ENCODE measurements around the gene AUTS2.

AUTS2 gene

DNA sequence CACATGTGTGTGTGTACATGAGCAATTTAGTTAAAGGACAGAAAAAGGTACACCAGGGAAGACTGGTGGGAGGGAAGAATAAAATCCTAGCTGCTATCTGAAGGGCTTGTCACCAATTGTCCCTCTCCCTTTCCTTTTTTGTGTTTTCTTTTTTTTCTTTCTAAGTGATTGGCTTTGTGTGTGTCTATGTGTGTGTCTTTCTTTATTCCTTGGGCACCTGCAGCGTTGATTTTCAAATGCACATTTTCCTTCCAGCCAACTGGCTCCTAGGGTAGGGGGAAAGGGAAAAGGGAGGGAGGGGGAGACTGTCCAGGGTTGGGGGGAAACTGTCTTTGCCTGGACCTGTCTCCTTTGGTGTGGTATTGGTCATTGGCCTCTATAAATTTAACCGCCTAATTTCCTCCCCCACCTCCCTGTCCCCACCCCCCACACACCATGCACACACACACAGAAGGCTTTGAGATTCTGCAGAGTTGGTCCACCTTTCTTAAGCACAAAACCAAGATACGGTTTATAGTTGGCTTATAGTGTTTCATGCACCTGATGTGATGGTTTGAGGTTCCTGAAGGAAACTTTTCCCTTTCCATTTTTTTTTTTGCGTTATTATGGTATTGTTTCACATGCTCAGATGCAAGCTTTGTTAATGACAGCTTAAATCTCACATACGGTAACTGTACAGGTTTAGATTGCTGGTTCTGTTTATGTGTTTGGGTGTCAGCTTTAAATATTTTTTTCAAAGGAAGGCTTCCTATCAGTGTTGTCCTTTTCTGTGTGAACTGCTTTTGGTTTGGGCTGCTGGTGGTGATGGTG lies 2.6 kb downstream of the AUTS2 start:
- DNase-seq = no peak

DNA sequence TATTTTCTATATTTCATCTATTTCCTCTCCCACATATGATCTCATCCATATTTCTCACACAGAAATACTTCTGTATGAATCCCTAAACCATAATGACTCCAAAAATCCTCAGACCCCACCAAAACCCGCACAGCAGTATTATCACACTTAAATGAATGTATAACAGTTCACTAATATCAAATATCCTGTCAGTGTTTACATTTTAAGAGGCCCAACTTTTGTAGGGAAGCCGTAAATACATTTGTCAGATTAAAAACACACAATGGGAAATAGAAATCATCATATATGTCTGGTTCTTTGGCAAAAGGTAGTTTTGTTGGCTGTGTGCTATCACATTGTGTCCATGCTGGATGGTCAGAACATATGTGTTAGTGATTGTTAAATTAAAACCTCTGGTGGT lies 4.2 kb downstream of the AUTS2 start:
- DNase-seq = no peak

DNA sequence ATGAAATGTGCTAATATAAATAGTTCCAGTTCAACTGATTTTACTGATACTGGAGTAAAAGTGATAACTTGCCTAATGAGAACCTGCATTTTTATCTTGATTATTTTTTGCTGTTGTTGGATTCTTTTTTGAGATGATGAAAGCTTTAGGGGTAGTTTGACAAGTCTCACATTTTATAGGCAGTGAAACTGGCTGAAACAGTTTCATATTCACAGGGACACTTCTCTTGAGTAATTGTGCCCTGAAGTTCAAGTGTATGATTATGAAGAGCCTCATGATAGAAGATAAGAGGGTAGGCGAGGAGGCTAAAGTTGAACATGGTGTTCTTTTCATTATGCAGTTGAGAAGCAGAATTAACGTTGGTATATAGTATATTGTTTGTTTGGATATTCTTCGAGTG lies 5.1 kb downstream of the AUTS2 start:
- DNase-seq = no peak

DNA sequence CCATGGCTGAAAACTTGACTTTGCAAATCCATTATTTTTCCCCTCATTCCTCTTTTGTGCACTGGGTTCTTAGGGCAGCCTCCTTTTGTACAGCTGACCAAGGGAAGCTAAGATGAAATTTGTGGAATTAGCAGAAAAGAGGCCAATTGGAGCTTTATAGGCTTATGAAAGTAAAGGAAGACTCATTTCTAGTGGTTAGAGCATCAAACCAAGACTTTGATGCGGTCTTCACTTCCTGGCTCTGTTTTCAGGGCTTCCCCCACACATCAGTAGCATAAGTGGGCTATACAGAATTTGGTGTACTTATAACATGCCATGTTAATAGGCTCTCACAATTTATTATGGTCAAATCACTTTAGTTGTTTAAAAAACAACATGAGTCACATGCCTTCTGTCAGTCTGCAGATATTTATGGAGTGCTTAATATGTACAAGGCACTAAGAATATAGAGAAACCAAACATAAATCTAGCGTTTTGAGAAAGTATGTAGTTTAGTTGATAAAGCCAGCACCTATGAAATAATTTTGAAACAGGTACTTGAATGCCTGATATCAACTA lies 5.7 kb downstream of the AUTS2 start:
- no peak for DNase-seq

DNA sequence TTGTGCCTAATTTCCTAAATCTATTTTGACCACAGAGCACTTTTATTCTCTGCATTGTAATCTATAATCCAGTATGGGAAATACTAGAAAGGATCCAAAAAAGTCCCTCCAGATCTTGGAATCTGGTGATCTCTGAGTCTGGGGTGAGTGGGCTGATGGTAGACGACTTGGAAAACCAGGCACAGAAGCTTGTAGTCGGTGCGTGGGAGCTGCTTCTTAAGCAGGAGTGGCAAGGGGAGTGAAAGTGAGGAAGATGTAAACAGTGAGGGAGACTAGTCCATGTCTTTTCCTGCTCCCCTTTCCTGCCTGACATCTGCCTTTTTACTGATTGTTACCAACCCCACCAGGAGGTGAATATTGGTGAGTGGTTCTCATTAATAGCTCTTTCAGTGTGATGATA lies 6.8 kb downstream of the AUTS2 start:
- no peak for DNase-seq

DNA sequence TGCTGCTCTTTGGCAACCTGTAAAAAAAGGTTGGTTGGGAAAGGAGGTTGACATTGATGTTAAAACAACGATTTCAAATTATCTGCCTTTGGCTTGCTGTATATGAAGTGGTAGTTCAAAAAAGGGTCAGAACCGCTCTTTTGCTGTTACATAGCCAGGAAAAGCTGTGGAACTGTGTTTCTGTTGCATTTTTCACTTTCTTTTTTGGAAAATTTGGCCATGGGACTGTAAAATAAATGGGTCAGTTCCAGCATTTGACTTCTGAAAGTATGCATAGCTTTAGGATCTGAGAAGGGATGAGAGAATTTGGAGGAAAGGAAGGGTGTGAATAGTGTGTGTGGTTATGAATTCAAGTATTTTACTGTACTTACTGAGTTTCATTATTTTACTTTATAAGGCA lies 7.3 kb downstream of the AUTS2 start:
- no peak for DNase-seq

DNA sequence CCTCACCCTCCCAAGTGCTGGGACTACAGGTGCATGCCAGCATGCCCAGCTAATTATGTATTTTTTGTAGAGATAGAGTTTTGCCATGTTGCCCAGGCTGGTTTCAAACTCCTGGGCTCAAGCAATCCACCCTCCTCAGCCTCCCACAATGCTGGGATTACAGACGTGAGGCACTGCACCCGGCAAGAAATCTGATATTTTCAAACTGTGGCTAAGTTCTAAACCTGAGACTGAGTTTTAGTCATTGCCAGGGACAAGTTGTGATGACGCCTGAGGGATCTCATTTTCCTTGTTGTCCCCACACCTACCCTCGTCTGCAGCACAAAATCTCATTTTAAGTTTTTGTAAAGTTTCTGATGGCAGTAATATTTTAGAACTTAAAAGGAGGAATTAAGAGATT lies 9.8 kb downstream of the AUTS2 start:
- no peak for DNase-seq

DNA sequence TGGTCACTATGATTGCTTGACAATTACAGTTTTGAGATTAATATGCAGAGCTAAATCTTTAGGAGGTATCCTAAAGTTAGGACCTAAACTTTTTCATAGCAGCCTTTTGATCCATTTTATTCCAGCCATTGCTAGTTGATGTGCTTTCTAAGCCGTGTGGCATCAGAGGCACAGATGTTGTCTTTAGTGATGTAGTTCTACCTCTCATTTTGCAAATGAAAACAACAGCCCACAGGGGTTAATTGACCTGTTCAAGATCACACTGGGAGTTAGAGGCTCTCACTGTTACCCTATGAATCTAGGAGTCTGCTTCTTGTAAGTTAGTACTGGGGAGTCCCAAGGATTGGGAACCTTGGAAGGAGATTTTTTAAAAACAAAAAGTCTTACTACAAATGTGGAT lies 10.6 kb downstream of the AUTS2 start:
- DNase-seq = no peak

DNA sequence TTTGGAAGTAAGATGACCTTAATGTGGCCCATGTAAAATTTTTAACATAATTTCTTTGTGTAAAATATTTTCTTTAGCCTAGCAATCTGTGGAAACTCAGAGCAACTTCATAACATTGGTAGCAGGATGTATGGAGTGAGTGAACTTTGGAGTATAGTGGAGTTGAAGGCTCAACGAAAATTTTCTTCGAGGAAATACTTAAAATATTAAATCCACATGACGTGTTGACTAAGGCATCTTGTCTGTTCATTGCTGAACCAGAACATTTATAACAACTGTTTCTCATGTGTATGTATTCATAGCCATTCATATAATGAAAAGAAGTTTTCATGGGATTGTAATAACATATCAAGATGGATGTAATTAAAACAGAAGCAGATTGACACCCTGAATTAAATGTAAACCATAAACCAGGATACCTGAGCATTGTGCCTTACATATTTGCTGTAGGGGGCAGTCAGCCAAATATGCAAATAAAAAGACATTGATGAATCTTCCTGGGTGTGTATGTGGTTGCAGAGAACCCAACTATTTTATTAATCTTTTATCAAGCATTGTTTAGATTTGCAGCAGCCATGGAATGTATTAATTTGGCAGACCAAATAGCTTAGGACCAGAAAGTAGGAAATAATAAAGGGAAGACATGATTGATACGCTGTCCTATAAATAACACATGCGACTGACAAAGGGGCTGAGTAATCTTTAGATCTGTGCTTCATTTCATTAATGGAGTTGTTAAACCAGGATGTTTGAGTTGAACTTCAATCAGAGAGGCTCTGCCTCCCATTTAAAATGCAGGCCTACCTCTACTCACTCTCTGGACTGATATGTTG lies 11.5 kb downstream of the AUTS2 start:
- no peak for DNase-seq

DNA sequence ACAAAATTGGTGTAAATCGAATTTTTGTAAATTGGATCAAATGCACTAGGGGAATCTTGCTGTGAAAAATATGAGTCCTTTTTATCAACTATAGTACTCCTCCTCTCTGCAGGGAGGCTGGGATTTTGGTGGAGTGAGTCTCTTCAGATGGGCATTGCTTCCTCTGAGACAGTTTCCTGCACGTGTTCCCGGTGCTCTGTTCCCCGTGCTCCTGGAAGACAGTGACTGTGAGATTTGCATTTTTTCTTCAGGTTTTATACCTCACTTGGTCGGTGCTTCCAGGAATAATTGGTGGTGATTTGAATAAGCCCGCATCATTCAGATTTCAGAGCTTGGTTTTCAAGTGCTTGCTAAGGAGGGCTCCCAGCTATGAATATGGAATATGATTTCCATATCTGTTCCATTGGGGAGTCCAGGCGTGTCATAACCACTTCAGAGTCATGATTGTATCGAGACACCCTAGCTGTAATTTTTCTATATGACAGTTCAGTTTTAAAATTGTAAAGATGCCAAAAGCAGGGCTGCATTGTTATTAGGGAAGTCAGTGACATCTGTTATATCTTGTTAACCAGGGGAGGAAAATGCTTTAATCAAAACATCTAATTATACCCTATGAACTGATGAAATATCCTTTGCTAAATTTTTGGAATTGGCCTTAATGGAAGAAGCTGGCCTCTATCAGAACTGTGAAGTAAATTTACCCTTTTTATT lies 12.3 kb downstream of the AUTS2 start:
- peak; percentile 53 for DNase-seq

DNA sequence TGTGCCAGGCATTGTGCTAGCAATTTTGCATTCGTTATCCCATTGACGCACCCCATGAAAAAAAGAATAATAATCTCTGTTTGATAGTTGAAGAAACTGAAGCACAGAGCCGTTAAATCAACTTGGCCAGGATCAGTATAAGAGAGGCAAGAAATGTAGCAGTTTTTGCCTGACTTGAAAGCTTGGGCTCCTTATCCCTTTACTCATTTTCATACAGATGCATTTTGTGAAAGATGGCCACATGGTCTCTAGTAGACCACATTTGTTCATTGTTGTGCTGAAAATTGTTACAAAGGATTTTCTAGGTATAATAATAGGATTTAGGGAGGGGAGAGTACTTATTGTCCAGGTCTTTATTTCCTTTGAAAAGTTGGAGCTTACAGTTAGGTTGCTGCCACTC lies 14.7 kb downstream of the AUTS2 start:
- DNase-seq = no peak

DNA sequence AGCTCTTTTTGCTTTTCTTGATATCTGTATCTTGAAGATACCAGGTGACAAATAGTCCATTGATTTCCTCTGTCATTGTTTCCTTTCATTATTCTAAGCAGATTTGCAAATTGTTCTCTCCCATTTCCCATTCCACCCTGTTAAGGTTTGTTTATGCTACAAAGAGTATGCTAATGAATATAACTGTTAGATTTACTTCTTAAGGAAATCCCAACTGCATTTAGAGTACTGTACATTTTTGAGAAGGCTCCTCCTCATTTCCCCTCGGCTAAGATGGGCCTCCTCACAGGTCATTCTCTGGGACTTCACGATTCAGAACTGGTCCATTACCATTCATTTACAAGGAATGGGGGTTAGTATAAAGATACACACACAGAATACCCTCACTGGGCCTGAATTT lies 15.6 kb downstream of the AUTS2 start:
- DNase-seq = no peak

DNA sequence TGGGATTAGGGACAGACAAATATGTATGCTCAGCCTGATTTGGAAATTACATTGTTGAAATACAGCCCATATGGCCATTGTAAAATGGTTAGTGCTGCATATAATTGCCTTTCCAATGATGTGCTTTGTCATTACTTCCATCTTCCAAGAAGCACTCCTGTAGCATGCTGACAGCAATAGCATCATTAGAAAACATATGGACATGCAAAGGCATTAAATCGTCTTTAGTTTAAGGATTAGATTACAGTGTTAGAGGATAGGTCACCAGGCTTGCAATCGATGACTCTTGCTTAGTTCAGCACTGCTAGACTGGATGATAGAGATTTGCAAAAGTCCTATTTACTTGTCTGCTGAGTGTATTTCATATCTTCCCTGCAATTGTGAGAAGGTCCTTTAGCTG lies 17.4 kb downstream of the AUTS2 start:
- DNase-seq = no peak

DNA sequence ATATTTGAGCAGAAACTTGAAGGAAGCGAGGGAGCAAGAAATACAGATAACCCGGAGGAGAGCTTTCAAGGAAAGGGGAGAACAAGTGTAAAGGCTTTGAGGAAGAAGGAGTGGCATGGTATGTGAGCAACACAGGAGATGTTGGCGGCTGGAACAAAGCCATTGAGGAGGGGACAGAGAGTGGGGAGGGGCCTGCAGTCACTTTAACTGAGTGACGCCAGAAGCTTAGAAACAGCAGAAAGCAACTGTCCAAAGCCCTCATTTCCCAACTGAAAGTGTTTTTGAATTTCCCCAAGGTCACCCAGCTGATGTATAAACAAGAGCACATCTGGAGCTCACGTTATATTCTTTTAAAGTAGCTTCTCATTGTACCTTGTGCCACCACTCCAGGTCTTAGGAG lies 19.1 kb downstream of the AUTS2 start:
- DNase-seq = no peak

DNA sequence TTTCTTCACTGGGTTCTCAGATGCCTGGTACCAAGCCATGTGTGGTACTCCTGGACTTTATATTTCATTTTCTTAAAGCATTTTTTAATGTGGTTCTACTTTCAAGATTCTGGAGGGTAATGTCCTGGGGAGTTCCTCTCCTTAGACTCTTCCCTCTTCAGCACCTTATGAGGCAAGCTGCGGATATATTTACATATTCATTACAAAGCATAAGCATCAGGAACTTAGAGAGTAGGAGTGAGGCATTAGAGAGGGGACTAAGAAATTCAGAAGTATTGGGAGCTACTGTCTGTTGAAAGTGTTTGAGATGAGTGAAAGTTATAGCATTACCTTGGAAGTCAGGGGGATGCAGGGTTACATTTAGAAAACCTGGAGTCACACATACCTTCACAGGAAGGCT lies 20.8 kb downstream of the AUTS2 start:
- no peak for DNase-seq

DNA sequence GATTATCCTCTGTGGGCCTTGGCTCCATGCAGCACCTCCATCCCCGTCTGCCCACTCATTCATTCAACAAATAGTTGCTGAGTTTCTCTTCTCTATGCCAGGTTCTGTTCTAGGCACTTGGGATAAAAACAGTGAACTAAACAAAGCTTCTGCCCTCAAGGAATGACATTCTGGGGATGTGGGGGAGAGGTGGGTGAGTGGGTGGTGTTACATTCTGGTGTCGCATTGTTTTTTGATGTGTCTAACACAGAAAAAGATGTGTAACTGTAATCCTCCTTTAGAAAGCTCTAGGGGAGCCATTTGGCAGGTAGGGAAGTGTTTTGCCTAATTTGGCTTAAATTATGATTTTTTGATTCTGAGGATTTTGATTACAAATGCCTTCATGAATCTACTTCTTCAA lies 21.4 kb downstream of the AUTS2 start:
- DNase-seq = peak; percentile 31

DNA sequence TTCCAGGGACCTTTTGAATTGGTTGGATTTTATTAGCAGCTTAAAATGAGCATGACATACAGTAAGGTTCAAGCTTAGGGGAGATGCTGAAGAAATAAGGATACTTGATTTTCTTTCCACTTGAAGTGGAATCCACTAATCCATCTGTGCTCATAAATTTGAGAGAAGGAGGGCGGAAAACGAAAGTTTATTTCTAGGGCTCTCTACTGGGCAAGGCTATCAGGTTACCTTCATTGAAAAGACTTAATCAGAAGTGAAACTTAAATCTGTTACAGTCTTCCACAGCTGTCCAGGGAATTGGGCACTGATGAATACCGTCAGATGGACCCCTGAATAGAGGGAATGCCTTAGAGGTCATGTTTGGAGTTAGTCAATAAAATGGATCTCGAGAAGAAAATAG lies 21.8 kb downstream of the AUTS2 start:
- DNase-seq = peak; percentile 70

DNA sequence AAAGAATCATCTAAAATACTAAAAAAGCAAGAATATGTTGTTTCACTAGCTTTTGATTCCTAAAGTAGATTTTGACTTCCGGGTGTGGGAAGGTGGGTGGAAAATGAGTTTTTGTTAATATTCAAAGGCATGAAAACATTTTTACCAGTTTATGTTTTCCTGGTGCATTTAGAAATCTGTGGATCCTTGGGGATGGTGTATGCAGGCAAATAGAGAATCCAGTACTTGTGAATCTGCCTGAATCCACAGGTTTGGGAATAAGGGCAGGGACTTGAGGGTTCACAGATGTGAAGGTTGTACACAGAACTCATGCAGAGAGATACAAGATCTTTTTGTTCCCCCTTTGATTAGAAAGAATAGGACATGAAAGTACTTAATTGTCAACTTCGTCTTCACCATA lies 22.4 kb downstream of the AUTS2 start:
- no peak for DNase-seq

DNA sequence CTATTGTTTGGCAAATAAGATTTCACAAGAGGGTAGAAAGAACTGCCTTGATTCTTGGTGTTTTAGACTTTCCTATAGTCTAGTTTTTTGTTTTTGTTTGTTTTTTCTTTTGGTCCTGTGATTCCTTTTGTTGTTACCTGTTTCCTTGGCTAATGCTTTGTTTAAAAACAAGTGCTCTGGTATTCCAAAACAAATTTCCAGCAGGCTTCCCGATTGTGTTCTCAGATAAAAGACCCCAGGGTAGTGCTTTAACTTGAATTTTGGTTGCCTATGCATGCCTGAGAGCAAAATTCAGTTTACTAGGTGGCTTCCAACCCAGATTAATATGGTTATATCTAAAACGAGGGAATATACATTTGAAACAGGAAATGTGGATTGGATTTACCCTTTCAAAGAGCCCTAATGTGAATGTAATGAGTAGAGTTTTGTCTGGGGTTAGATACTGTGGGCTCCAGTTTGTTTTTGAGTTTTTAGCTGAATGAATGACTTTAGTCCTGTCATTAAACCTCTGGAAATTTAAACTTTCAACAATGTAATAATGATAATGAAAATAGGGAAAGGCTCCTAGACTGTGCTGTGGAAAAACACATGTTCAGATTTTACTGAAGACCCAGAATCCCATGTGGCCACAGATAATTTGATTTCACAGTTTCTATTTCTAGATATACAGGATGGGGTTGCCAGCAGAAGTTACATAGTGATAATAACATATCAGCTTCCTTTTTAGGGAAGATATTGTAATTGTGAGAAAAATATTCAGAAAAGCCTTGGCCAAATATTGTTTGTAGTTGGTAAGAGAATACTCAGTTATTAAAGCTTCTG lies 23.9 kb downstream of the AUTS2 start:
- no peak for DNase-seq

DNA sequence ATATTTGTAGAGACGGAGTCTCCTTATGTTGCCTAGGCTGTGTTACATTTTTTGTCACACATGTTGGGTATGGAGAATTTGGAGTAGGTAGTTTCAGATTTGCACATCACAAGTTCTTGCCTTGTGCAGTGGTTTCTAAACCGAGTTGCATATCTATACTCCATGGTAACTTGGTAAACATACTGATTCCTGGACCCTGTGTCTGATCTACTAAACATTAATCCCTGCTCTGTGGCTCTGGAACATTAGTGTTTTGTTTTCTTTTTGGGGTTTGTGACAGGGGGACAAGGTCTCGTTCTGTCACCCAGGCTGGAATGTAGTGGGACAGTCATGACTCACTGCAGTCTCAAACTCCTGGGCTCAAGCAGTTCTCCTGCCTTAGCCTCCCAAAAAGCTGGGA lies 24.7 kb downstream of the AUTS2 start:
- DNase-seq = no peak

DNA sequence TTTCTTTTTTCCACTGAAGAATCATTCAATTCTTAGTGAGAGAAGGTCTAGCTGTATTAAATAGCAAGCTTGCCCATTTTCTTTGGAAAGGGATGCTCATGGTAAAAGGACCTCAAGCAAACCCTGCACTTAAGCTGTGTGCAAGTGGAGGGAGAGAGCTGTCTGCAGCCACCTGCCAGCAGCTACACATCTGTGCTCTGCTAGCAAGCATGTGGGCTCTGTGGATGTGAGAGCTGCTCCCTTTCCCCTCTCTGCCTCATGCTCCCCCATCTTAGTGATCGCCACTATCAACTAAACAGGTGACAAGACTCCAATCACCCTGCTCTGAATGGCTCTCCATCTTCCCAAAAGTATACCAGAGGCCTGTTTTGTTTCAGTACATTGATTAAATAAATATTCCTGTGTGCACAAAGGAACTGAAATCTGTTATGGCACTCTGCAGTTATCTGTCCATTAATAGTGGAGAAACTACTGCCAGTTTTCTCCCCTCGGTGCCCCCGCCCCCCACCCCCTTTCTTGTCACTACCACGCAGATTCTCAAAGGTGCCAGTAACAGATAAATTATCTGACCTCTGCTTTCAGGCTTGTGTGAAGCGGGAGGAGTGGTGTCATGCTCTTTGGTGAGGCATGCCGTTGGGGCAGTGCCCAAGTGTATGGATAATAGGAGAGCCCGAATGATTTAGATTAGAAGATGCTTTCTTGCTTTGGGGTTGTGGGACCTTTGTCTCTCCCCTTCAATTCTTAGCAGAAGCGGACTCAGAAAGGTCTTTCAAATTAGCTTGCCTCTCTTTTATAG lies 26.4 kb downstream of the AUTS2 start:
- DNase-seq = peak; percentile 78

DNA sequence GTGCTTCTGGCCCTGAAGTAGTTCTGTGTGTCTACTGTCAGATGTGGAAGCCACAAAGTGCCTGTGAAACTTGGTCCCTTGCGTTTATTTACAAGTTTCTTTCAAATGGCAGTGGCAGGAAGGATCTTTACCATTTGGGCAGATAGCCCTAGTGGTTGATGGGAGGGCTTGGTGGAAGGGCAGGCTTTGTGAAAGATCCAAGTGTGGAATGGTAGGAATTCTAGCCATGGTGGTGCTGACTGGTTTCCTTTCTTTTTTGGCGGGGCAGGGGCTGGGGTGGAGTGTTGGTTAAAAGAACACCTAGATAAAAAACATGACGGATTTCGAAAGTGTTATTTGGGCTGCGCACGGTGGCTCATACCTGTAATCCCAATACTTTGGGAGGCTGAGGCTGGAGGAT lies 27.0 kb downstream of the AUTS2 start:
- DNase-seq = no peak
